Left lung (tissue), 10 donors: ENCODE results near the gene DMAP1. TPM values are rescaled to one million over a fixed set of nuclear protein-coding genes. Genes with fewer than 3 reads are reported as not detected.

ENCODE experiments used
- ATAC-seq: fragments of 200-7000 bp; cut with Tn5 transposase; one replicate; pipeline ENCODE4 v1.9.1; 2020; ENCODE audit warnings: moderate library complexity
- DNase-seq, 4 donors: peaks; one replicate each; pipeline ENCODE4 v3.0.0-alpha.2; 2013 to 2020
- H3K27ac ChIP-seq, 2 donors: fragments of 200-600 bp; sonication (generic) in 1 of 2; one replicate each; pipeline versions ENCODE4 v1.5.0 to v1.8.0; 2020 to 2021
- H3K27me3 ChIP-seq, 2 donors: fragments of 200-600 bp; sonication (generic) in 1 of 2; one replicate each; pipeline versions ENCODE4 v1.5.0 to v1.8.0; 2020 to 2021
- H3K36me3 ChIP-seq, 2 donors: fragments of 200-600 bp; sonication (generic) in 1 of 2; one replicate each; pipeline versions ENCODE4 v1.5.0 to v1.8.0; 2020 to 2021
- H3K4me1 ChIP-seq, 2 donors: fragments of 200-600 bp; one replicate each; pipeline ENCODE4 v1.8.0; 2021
- H3K4me3 ChIP-seq, 2 donors: fragments of 200-600 bp; sonication (generic) in 1 of 2; one replicate each; pipeline versions ENCODE4 v1.5.0 to v1.8.0; 2020 to 2021; ENCODE audit warnings: mild to moderate bottlenecking in 1 of 2
- H3K9me3 ChIP-seq, 2 donors: fragments of 200-600 bp; sonication (generic) in 1 of 2; one replicate each; pipeline versions ENCODE4 v1.5.0 to v1.8.0; 2020 to 2021
- intact Hi-C, 2 donors: fragments of 100-400 bp; cut with DNase I; formaldehyde crosslinking; loops; one replicate each; pipeline versions ENCODE4 v1.11.2 to v1.14.2; 2022
- polyA plus RNA-seq, 6 donors: library from polyadenylated mRNA; unstranded; fragments of 120-200 nt; gene quantifications; one replicate each; pipeline ENCODE4 v1.2.1, GENCODE V29; 2013; ENCODE audit not compliant: insufficient read length in 6 of 6
- total RNA-seq, 2 donors: library from RNA; stranded (reverse); fragmentation: NEBNext Ultra II Directional; extraction: Animal tissue kit (Norgen Biotek cat#: 25700); gene quantifications; one replicate each; pipeline ENCODE4 v1.2.1, GENCODE V29; 2021
- TF ChIP-seq, protein P1 (sequence below), 2 donors: fragments of 200-600 bp; sonication (generic) in 1 of 2; IDR thresholded peaks; one replicate each; pipeline versions ENCODE4 v1.5.0 to v1.8.0; 2021; ENCODE audit warnings: antibody characterized with exemption in 2 of 2
- donor health status: DM: no; HTN: yes; CAD: no.
- donor health status: DM: no; HTN: no; CAD: no.

The DMAP1 gene
- total and polyA plus RNA-seq, 8 donors, result 25.6 to 76.2 (median 66.5) TPM

DNA sequence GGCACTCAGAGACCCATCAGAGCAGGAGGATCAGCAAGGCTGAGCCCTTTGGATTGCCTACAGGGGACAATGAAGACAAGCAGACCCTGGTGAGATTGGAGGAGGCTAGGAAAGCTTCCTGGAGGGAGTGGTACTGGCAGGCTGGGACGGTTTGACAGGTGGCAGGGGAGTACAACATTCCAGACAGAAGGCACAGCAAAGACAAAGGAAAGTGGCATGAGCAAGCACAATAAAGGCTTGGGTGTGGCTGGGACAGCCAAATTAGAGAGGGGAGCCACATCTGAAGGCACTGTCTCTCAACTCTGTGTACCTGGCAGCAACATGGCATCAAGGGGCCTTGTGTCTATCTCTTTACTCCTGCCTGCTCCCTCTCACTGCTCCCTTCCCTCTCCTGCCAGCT lies 38.2 kb downstream of the DMAP1 start:
- no peak for ATAC-seq
- Histone ChIP-seq H3K27ac (no peak overlapping the region), H3K27me3 (no peaks in the 10 kb centered on the region), H3K36me3 (peaks cover 0 to 9% of the 10 kb centered on the region in 2 donors), H3K4me1 (no peaks in the 10 kb centered on the region), H3K4me3 (no peak overlapping the region), H3K9me3 (no peaks in the 10 kb centered on the region)
- TF ChIP-seq, protein P1, sequence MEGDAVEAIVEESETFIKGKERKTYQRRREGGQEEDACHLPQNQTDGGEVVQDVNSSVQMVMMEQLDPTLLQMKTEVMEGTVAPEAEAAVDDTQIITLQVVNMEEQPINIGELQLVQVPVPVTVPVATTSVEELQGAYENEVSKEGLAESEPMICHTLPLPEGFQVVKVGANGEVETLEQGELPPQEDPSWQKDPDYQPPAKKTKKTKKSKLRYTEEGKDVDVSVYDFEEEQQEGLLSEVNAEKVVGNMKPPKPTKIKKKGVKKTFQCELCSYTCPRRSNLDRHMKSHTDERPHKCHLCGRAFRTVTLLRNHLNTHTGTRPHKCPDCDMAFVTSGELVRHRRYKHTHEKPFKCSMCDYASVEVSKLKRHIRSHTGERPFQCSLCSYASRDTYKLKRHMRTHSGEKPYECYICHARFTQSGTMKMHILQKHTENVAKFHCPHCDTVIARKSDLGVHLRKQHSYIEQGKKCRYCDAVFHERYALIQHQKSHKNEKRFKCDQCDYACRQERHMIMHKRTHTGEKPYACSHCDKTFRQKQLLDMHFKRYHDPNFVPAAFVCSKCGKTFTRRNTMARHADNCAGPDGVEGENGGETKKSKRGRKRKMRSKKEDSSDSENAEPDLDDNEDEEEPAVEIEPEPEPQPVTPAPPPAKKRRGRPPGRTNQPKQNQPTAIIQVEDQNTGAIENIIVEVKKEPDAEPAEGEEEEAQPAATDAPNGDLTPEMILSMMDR (IDR thresholded peaks at IDR 0.05), result no peak
- DNase-seq, result no peak
- intact Hi-C loops, result no loop called here

DNA sequence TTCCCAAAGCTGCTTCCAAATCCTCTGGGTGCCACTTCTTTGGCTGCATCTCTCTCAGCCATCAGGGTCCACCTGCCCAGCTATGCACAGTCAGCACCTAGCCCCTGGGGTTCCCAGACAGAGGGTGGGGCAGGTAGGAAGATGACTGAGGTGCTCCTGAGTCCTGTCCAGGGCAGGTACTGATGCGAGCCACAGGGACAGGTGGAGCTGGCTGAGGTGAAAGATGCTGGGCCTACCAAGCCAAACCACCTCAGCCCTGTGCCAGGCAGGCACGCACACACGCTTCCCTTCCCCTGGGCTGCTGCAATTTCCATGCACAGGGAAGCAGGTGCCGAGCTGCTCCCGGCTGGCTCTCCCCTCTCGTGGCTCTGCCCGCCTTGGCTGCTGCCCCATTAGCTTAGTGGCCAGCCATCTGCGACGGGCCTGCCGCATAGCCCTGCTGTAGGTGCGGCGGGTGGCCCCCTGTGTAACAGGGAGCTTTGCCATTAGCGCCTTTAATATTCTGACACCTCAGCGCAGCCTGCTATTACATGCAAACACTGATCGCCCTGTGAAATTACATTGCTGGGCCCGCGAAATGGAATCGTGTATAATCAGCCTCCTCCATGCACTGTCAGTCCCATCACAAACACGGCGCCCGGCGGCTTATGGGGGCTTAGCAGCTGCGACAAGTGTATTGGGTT lies 38.9 kb downstream of the DMAP1 start:
- intact Hi-C loops, result no loop called here
- ATAC-seq, result no peak
- Histone ChIP-seq H3K27me3 (no peaks in the 10 kb centered on the region), H3K4me1 (no peaks in the 10 kb centered on the region), H3K4me3 (no peak overlapping the region), H3K9me3 (no peaks in the 10 kb centered on the region), H3K36me3 (peaks cover 0 to 8% of the 10 kb centered on the region in 2 donors), H3K27ac (no peak overlapping the region)
- no peak for DNase-seq
- TF ChIP-seq, protein P1 (IDR thresholded peaks at IDR 0.05), result no peak

DNA sequence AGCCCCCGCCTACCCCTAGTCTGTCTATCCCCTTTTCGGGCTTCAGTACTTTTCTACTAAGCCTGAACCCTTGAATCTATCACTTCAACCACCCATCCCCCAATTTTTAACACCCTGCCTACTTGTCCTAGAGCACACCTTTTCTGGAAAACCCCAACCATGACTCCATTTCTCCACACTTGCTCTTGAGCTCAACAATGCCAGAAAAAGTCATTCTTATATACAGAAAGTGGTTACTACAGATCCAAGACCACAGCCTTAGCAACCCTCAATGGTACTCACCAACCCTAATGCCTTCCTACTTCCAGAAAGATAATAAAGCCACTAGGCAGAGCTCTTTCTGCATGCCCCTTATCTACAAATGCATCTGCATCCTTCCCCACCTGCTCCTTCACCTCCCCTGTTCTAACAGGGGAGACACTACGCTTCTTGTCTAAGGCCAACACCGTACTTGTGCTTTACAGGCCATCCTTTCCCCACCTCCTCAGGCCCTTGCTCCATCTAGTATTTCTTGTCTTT lies 41.2 kb downstream of the DMAP1 start:
- intact Hi-C loops, result no loop called here
- no peak for DNase-seq
- TF ChIP-seq, protein P1 (IDR thresholded peaks at IDR 0.05), result no peak
- Histone ChIP-seq H3K9me3 (no peaks in the 10 kb centered on the region), H3K4me1 (no peaks in the 10 kb centered on the region), H3K27me3 (no peaks in the 10 kb centered on the region), H3K36me3 (peaks cover 0 to 4% of the 10 kb centered on the region in 2 donors), H3K27ac (no peak overlapping the region), H3K4me3 (no peak overlapping the region)
- no peak for ATAC-seq

DNA sequence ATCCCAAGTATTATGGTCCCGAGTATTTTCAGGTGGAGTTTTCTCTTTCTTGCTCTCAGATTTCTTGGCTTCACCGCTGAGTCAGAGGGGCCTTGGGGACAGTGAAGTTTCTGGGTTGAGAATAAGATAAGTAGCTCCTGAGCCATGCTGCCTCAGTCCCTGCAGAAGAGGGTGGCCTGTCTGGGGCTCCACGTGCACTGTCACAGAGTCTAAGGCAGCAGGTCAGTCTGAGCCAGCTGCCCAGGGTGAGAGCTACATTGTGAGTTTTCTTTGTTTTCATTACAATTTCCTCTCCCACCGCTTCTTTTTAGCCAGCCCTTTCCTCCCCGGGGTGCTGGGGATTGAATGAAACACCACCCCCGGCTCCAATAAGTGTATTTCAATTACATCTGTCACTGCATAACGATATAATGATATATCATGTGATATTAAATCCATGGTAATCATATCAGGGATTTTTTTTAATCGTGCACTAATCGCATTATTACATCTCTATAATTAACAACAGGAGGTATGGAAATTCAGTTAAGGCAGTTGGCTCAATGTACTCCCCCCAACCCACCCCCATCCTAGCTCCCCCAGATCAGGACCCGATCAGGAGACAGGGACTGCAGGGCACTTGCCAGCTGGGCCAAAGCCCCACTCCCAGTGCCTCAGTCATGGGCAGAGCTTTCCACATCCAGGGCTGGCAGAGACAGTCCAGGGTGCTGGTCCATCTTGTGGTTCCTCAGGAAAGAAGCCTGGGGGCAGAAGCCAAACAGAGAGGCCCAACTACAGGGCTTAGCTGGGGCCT lies 43.7 kb downstream of the DMAP1 start:
- no peak for ATAC-seq
- TF ChIP-seq, protein P1 (IDR thresholded peaks at IDR 0.05), result no peak
- no peak overlapping the region for H3K27ac ChIP-seq
- DNase-seq, result no peak
- peaks cover 2 to 13% of the 10 kb centered on the region in 2 donors for H3K4me1 ChIP-seq
- H3K9me3 ChIP-seq, result no peaks in the 10 kb centered on the region
- no peak overlapping the region for H3K4me3 ChIP-seq
- H3K27me3 ChIP-seq, result no peaks in the 10 kb centered on the region
- peaks cover 0 to 4% of the 10 kb centered on the region in 2 donors for H3K36me3 ChIP-seq
- intact Hi-C loops, result no loop called here

DNA sequence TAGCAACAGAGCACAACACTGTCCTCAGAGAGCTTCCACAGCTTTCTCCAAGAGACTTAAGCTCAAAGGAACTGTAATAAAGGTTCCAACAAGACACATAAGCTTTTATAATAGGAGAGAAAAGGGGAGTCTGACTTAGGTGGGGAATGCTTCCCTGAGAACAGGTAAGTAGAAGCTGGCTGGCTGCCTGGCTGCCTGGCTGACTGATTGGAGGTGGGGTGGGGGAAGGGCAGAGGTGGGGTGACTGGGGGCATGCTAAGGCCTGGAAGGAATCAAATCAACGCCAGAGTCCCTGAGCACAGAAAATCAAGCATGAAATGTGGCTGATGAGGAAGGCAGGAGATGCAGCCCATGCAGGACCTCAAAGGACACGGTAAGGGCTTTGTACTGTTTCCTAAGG lies 45.8 kb downstream of the DMAP1 start:
- TF ChIP-seq, protein P1 (IDR thresholded peaks at IDR 0.05), result no peak
- Histone ChIP-seq H3K27me3 (no peaks in the 10 kb centered on the region), H3K4me1 (peaks cover 2 to 35% of the 10 kb centered on the region in 2 donors), H3K36me3 (peaks cover 0 to 4% of the 10 kb centered on the region in 2 donors), H3K4me3 (no peak overlapping the region), H3K27ac (no peak overlapping the region), H3K9me3 (no peaks in the 10 kb centered on the region)
- DNase-seq (no peak), ATAC-seq (no peak)
- intact Hi-C loops, result no loop called here
